Left lung (tissue), 10 donors: ENCODE measurements around the gene FBXL15. TPM values are rescaled to one million over a fixed set of nuclear protein-coding genes. Genes with fewer than 3 reads are reported as not detected.

Source experiments
- ATAC-seq: fragments of 200-7000 bp; cut with Tn5 transposase; one replicate; pipeline ENCODE4 v1.9.1; 2020; ENCODE audit warnings: moderate library complexity
- DNase-seq, 4 donors: peaks; one replicate each; pipeline ENCODE4 v3.0.0-alpha.2; 2013 to 2020
- H3K27ac ChIP-seq, 2 donors: fragments of 200-600 bp; sonication (generic) in 1 of 2; one replicate each; pipeline versions ENCODE4 v1.5.0 to v1.8.0; 2020 to 2021
- H3K27me3 ChIP-seq, 2 donors: fragments of 200-600 bp; sonication (generic) in 1 of 2; one replicate each; pipeline versions ENCODE4 v1.5.0 to v1.8.0; 2020 to 2021
- H3K36me3 ChIP-seq, 2 donors: fragments of 200-600 bp; sonication (generic) in 1 of 2; one replicate each; pipeline versions ENCODE4 v1.5.0 to v1.8.0; 2020 to 2021
- H3K4me1 ChIP-seq, 2 donors: fragments of 200-600 bp; one replicate each; pipeline ENCODE4 v1.8.0; 2021
- H3K4me3 ChIP-seq, 2 donors: fragments of 200-600 bp; sonication (generic) in 1 of 2; one replicate each; pipeline versions ENCODE4 v1.5.0 to v1.8.0; 2020 to 2021; ENCODE audit warnings: mild to moderate bottlenecking in 1 of 2
- H3K9me3 ChIP-seq, 2 donors: fragments of 200-600 bp; sonication (generic) in 1 of 2; one replicate each; pipeline versions ENCODE4 v1.5.0 to v1.8.0; 2020 to 2021
- intact Hi-C, 2 donors: fragments of 100-400 bp; cut with DNase I; formaldehyde crosslinking; loops; one replicate each; pipeline versions ENCODE4 v1.11.2 to v1.14.2; 2022
- polyA plus RNA-seq, 6 donors: library from polyadenylated mRNA; unstranded; fragments of 120-200 nt; gene quantifications; one replicate each; pipeline ENCODE4 v1.2.1, GENCODE V29; 2013; ENCODE audit not compliant: insufficient read length in 6 of 6
- total RNA-seq, 2 donors: library from RNA; stranded (reverse); fragmentation: NEBNext Ultra II Directional; extraction: Animal tissue kit (Norgen Biotek cat#: 25700); gene quantifications; one replicate each; pipeline ENCODE4 v1.2.1, GENCODE V29; 2021
- TF ChIP-seq, protein P1 (sequence below), 2 donors: fragments of 200-600 bp; sonication (generic) in 1 of 2; IDR thresholded peaks; one replicate each; pipeline versions ENCODE4 v1.5.0 to v1.8.0; 2021; ENCODE audit warnings: antibody characterized with exemption in 2 of 2
- donor health status: DM: no; HTN: yes; CAD: no.
- donor health status: DM: no; HTN: no; CAD: no.

The FBXL15 gene
- total and polyA plus RNA-seq, 8 donors, result 5.7 to 18.7 (median 7.4) TPM

DNA sequence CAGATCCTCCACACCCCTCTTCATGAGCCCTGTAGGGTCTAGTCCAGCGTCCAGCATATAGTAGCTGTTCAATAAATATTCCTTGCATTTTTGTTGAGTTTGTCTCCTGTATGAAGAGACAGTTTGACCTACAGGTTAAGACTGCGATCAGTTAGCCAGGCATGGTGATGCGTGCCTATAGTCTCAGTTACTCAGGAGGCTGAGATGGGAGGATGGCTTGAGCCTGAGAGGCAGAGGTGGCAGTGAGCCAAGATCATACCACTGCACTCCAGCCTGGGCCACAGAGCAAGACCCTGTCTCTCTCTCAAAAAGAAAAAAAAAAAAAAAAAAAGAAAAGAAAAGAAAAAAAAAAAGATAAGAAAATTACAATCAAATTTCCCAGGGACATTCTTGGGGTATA, 16.9 kb downstream of the FBXL15 start:
- Histone ChIP-seq H3K9me3 (no peaks in the 10 kb centered on the region), H3K4me3 (peak overlapping the region in 1 of 2 donors; percentile 38), H3K36me3 (no peaks in the 10 kb centered on the region), H3K27me3 (no peaks in the 10 kb centered on the region), H3K4me1 (peaks cover 7 to 44% of the 10 kb centered on the region in 2 donors), H3K27ac (no peak overlapping the region)
- intact Hi-C loops, result no loop called here
- DNase-seq (no peak), ATAC-seq (no peak)
- TF ChIP-seq, protein P1, sequence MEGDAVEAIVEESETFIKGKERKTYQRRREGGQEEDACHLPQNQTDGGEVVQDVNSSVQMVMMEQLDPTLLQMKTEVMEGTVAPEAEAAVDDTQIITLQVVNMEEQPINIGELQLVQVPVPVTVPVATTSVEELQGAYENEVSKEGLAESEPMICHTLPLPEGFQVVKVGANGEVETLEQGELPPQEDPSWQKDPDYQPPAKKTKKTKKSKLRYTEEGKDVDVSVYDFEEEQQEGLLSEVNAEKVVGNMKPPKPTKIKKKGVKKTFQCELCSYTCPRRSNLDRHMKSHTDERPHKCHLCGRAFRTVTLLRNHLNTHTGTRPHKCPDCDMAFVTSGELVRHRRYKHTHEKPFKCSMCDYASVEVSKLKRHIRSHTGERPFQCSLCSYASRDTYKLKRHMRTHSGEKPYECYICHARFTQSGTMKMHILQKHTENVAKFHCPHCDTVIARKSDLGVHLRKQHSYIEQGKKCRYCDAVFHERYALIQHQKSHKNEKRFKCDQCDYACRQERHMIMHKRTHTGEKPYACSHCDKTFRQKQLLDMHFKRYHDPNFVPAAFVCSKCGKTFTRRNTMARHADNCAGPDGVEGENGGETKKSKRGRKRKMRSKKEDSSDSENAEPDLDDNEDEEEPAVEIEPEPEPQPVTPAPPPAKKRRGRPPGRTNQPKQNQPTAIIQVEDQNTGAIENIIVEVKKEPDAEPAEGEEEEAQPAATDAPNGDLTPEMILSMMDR (IDR thresholded peaks at IDR 0.05), result no peak

DNA sequence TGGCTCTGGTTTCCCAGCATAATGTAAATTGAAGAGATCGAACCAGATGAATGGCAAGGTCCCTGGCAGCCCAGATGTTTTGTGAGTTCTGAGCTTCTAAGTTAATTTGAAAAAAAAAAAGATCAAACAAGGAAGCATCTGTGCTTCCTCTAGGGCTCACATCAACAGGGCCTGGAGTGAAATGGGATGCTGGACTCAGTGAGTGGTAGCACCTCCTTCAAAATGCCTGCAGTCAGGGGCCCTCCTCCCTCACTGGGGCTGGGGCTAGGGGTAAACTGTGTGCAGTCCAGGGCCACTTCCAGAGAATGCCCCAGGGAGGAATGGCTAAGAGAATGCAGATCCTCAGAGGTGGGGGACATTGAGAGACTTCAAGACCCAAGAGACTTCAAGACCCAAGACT, 17.7 kb downstream of the FBXL15 start:
- Histone ChIP-seq H3K9me3 (no peaks in the 10 kb centered on the region), H3K4me3 (peak overlapping the region in 1 of 2 donors; percentile 38), H3K27ac (no peak overlapping the region), H3K36me3 (no peaks in the 10 kb centered on the region), H3K4me1 (peaks cover 7 to 37% of the 10 kb centered on the region in 2 donors), H3K27me3 (no peaks in the 10 kb centered on the region)
- no peak for ATAC-seq
- DNase-seq, result no peak
- TF ChIP-seq, protein P1 (IDR thresholded peaks at IDR 0.05), result no peak
- intact Hi-C loops, result no loop called here

DNA sequence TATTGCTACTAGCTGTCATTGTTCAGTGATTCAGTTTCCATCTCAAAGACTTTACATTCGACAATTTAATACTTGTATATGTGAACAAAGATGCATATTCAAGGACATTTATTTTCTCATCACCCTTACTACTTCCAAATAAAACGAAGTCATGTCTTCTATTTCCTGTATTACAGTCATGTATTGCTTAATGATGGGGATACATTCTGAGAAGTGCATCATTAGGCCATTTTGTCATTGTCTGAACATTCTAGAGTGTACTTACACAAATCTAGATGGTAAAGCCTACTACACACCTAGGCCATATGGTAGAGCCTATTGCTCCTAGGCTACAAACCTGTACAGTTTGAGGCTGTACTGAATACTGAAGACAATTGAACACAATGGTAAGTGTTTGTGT, 24.2 kb downstream of the FBXL15 start:
- no peak for ATAC-seq
- intact Hi-C loops, result no loop called here
- Histone ChIP-seq H3K4me1 (peaks cover 0 to 10% of the 10 kb centered on the region in 2 donors), H3K4me3 (no peak overlapping the region), H3K27ac (no peak overlapping the region), H3K36me3 (no peaks in the 10 kb centered on the region), H3K27me3 (no peaks in the 10 kb centered on the region), H3K9me3 (no peaks in the 10 kb centered on the region)
- DNase-seq, result no peak
- TF ChIP-seq, protein P1 (IDR thresholded peaks at IDR 0.05), result no peak

DNA sequence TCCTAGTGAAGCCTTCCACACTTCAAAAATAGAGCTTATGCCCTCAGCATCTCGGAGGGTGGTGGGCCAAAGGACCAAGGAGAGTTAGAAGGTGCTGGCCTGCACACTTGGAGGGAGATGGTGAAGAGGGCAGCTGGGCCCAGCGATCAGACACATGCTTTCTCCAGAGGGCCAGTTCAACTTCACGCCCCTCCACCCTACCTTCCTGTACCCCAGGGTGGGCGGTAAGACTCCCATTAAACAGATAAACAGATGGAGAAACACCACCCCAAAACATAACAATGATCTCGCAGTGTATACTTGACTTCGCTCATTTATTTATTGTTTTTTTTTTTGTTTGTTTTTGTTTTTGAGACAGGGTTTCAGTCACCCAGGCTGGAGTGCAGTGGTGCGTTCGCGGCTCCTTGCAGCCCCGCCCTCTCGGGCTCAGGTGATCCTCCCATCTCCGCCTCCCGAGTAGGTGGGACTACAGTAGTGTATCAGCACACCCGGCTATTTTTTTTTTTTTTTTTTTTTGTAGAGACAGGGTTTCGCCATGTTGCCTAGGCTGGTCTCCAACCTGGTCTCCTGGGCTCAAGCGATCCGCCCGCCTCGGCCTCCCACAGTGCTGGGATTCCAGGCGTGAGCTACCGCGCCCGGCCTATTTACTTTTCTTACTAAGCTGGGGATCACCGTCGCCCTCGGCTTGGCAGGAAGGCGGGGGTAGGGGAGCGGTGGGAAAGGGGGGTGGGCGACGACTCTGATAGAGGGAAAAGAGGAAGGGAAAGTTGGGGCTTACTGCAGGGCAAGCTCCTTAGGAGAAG, 28.9 kb downstream of the FBXL15 start:
- TF ChIP-seq, protein P1 (IDR thresholded peaks at IDR 0.05), result no peak
- Histone ChIP-seq H3K4me3 (peak overlapping the region; percentile 49 to 79), H3K4me1 (peaks cover 7 to 52% of the 10 kb centered on the region in 2 donors), H3K36me3 (no peaks in the 10 kb centered on the region), H3K27me3 (no peaks in the 10 kb centered on the region), H3K9me3 (no peaks in the 10 kb centered on the region), H3K27ac (peak overlapping the region; percentile 83 to 88)
- DNase-seq (peak in 3 of 4 donors; percentile 79 to 90 (median 89)), ATAC-seq (peak; percentile 76)
- intact Hi-C loops, result no loop called here

DNA sequence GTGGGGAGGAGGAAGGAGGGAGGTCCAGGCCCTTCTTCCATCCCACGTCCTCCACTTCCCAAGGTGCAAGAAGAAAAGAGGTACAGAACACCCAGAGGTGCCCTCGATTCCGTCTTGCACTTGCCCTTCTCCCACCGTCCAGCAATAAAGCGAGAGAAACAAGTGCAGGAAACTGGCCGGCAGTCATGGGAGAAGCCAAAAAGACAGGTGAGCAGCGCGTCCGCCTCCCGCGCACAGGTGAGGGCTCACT, 29.4 kb downstream of the FBXL15 start:
- H3K36me3 ChIP-seq, result no peaks in the 10 kb centered on the region
- ATAC-seq (no peak), DNase-seq (no peak)
- H3K4me3 ChIP-seq, result peak overlapping the region; percentile 49 to 79
- peak overlapping the region; percentile 83 to 88 for H3K27ac ChIP-seq
- no peaks in the 10 kb centered on the region for H3K27me3 ChIP-seq
- H3K9me3 ChIP-seq, result no peaks in the 10 kb centered on the region
- intact Hi-C loops, result no loop called here
- TF ChIP-seq, protein P1 (IDR thresholded peaks at IDR 0.05), result no peak
- peaks cover 7 to 57% of the 10 kb centered on the region in 2 donors for H3K4me1 ChIP-seq
